Endothelial cell of umbilical vein (primary cell): ENCODE data around the gene DNAJB1. TPM values are rescaled to one million over a fixed set of nuclear protein-coding genes. Genes with fewer than 3 reads are reported as not detected.

Experiments
- Bru-seq: library from RNA; stranded (reverse); fragments of 400-500 nt; gene quantifications from one replicate; lab custom pipeline; 2021; lab: Mats Ljungman, UMichigan
- BruChase-seq, 2 experiments: library from RNA; stranded (reverse); fragments of 400-500 nt; gene quantifications; one replicate each; lab custom pipeline; 2021; lab: Mats Ljungman, UMichigan
- BruUV-seq: library from RNA; stranded (reverse); fragments of 400-500 nt; replicated peaks from 2 replicates; lab custom pipeline; 2021; lab: Mats Ljungman, UMichigan
- CTCF ChIA-PET: fragments of 300-600, 350-600 bp; sonication (Branson Sonifier 250); formaldehyde crosslinking; loops from one replicate; lab custom pipeline; 2021; ENCODE audit warnings: antibody characterized with exemption, inconsistent platforms; lab: Charles Lee
- POLR2A ChIA-PET: fragments of 300-600, 350-600 bp; sonication (Branson Sonifier 250); formaldehyde crosslinking; loops from one replicate; lab custom pipeline; 2021; ENCODE audit warnings: antibody characterized with exemption, inconsistent platforms; lab: Charles Lee
- DNase-seq: peaks from one replicate; pipeline ENCODE4 v3.0.0-alpha.2; 2011; ENCODE audit warnings: low read depth, low spot score
- FAIRE-seq: peaks from 2 replicates; lab custom pipeline; 2011; peaks lifted over from hg19 to GRCh38; lab: Jason Lieb, UNC
- H2AFZ ChIP-seq: 2 replicates; pipeline ENCODE4 v1.6.0; 2012; ENCODE audit warnings: low read depth, low read length, control low read depth, inconsistent platforms
- H3K27ac ChIP-seq: 2 replicates; pipeline ENCODE4 v1.5.1; 2011; ENCODE audit warnings: low read depth, mild to moderate bottlenecking, control low read depth, low read length, moderate library complexity; ENCODE audit not compliant: insufficient read depth
- H3K27me3 ChIP-seq, 2 experiments: 2 replicates each; pipeline versions ENCODE4 v1.6.0 to v1.6.1; 2011; ENCODE audit warnings: low read length in 2 of 2, mixed read lengths in 1 of 2; ENCODE audit not compliant: control insufficient read depth in 2 of 2, insufficient read depth in 2 of 2
- H3K36me3 ChIP-seq, 2 experiments: 2 replicates in 1 of 2; 3 replicates in 1 of 2; pipeline ENCODE4 v1.5.1; 2011; ENCODE audit warnings: low read length in 2 of 2, mild to moderate bottlenecking in 1 of 2, moderate library complexity in 1 of 2; ENCODE audit not compliant: control insufficient read depth in 2 of 2, insufficient read depth in 2 of 2; ENCODE audit errors: extremely low read depth in 1 of 2
- H3K4me1 ChIP-seq: 3 replicates; pipeline ENCODE4 v1.5.1; 2011; ENCODE audit warnings: mild to moderate bottlenecking, low read length; ENCODE audit not compliant: control insufficient read depth, insufficient read depth; ENCODE audit errors: extremely low read depth
- H3K4me2 ChIP-seq: 2 replicates; pipeline ENCODE4 v1.6.1; 2011; ENCODE audit warnings: low read length, control low read depth, mixed read lengths; ENCODE audit not compliant: insufficient read depth
- H3K4me3 ChIP-seq, 3 experiments: fragments of 200-600 bp in 1 of 3; sonication (generic), shearing (Covaris generic) in 1 of 3; replicated peaks in 1 of 3; 2 replicates each; pipeline ENCODE4 v1.5.1; 2011 to 2016; ENCODE audit warnings: control low read depth in 3 of 3, low read length in 3 of 3, mild to moderate bottlenecking in 2 of 3, inconsistent platforms in 1 of 3, low read depth in 1 of 3, moderate library complexity in 1 of 3; ENCODE audit not compliant: insufficient read depth in 1 of 3
- H3K79me2 ChIP-seq: 2 replicates; pipeline ENCODE4 v1.6.0; 2012; ENCODE audit warnings: low read length, inconsistent platforms; ENCODE audit not compliant: control insufficient read depth, insufficient read depth
- H3K9ac ChIP-seq: replicated peaks from 2 replicates; pipeline ENCODE3; 2011; ENCODE audit warnings: low read length, control low read depth; ENCODE audit not compliant: insufficient read depth; ENCODE audit errors: extremely low read depth
- H3K9me1 ChIP-seq: replicated peaks from 3 replicates; pipeline ENCODE4 v1.6.0; 2011; ENCODE audit warnings: mild to moderate bottlenecking, low read length; ENCODE audit not compliant: control insufficient read depth, insufficient read depth; ENCODE audit errors: extremely low read depth
- H3K9me3 ChIP-seq: replicated peaks from 2 replicates; pipeline ENCODE4 v1.5.1; 2012; ENCODE audit warnings: low read length, inconsistent platforms; ENCODE audit not compliant: control insufficient read depth, insufficient read depth
- H4K20me1 ChIP-seq: replicated peaks from 2 replicates; pipeline ENCODE3; 2011; ENCODE audit warnings: mild to moderate bottlenecking, low read length; ENCODE audit not compliant: control insufficient read depth, insufficient read depth; ENCODE audit errors: extremely low read depth
- GATA2 ChIP-seq: IDR thresholded peaks from 2 replicates; pipeline ENCODE4 v1.7.0; 2011; ENCODE audit warnings: low read depth, mild to moderate bottlenecking, moderate library complexity, mixed read lengths, low read length; ENCODE audit not compliant: insufficient read length, insufficient read depth
- JUN ChIP-seq: IDR thresholded peaks from 2 replicates; pipeline ENCODE4 v1.6.1; 2011; ENCODE audit warnings: borderline replicate concordance, low read depth; ENCODE audit not compliant: insufficient read length, insufficient read depth
- MYC ChIP-seq: IDR thresholded peaks from one replicate; pipeline ENCODE4 v1.6.1; 2011; ENCODE audit warnings: mild to moderate bottlenecking, low read depth, low read length
- POLR2A ChIP-seq: IDR thresholded peaks from 2 replicates; pipeline ENCODE4 v1.6.1; 2012; ENCODE audit warnings: low read depth, mild to moderate bottlenecking, control low read depth, low read length
- POLR2AphosphoS5 ChIP-seq: IDR thresholded peaks from 2 replicates; pipeline ENCODE4 v1.6.1; 2012; ENCODE audit warnings: low read depth, mild to moderate bottlenecking, control low read depth, low read length, moderate library complexity; ENCODE audit not compliant: insufficient read depth
- dilution Hi-C: fragments of 300-500 bp; cut with MboI; formaldehyde crosslinking; loops from one replicate; pipeline ENCODE4 v1.15.0; 2019; ENCODE audit warnings: low sequenced_read_pairs; ENCODE audit not compliant: extremely low pct_ligation_motif_present
- intact Hi-C: fragments of 100-400 bp; cut with micrococcal nuclease; formaldehyde crosslinking; loops from one replicate; pipeline ENCODE4 v1.10.0; 2022
- long read RNA-seq: library from polyadenylated mRNA; stranded (forward); transcript quantifications from one replicate; pipeline ENCODE4 v2.0.0, GENCODE V29; 2021
- polyA minus RNA-seq, 3 experiments: library from RNA; depleted of rRNA, polyadenylated mRNA; stranded (reverse); fragments of >200 nt; gene quantifications; 1 replicate in 1 of 3; 2 replicates in 2 of 3; pipeline ENCODE4 v1.2.3, GENCODE V29; 2011
- polyA plus RNA-seq, 4 experiments: library from polyadenylated mRNA; depleted of rRNA in 3 of 4; stranded (reverse) in 3 of 4; unstranded in 1 of 4; fragments of >200 nt; gene quantifications; 2 replicates each; pipeline versions ENCODE4 v1.2.1 to v1.2.3, GENCODE V29; 2011 to 2012; ENCODE audit warnings: missing spikeins in 1 of 4
- total RNA-seq: library from RNA; stranded (reverse); gene quantifications from 2 replicates; pipeline ENCODE4 v1.2.3, GENCODE V29; 2021

The DNAJB1 gene
- total RNA-seq: 55.8 and 58.6 TPM in 2 replicates
- polyA plus RNA-seq: 49.4 and 59.8 TPM in 2 replicates
- 53.9 and 57.8 TPM in 2 replicates for polyA plus RNA-seq (2011; cell fraction: cytosol; rRNA removed)
- polyA plus RNA-seq (2011; cell fraction: nucleus; rRNA removed): 29.2 and 33.8 TPM in 2 replicates
- 54.7 and 65.1 TPM in 2 replicates for polyA plus RNA-seq (2012)
- 44.9 and 48.7 TPM in 2 replicates for polyA minus RNA-seq
- 45.8 TPM for polyA minus RNA-seq (2011; cell fraction: cytosol; rRNA and poly(A)+ RNA removed)
- 14.2 and 15.0 TPM in 2 replicates for polyA minus RNA-seq (2011; cell fraction: nucleus; rRNA and poly(A)+ RNA removed)
- Bru-seq, nascent RNA: percentile 53 among the genes with signal in this experiment
- BruChase-seq, experiment 1, labeled RNA remaining after a 6-hour chase: percentile 52 among the genes with signal in this experiment
- BruChase-seq, experiment 2, labeled RNA remaining after a 2-hour chase: percentile 73 among the genes with signal in this experiment
- long read RNA-seq, transcript DNAJB1-201 (3 exons, 2,264 nt): major isoform, 100 of 118 reads
- long read RNA-seq, partial matches to known transcripts: 16 of 118 reads
- long read RNA-seq, other reads (novel, unspliced or antisense): 1 of 118 reads

GRCh38 chr19:14517840-14518505, at the start of gene DNAJB1:
Gene DNAJB1 (minus strand): TSS chr19:14518397. CDS start chr19:14518349, 48 bp downstream.
- H3K27me3 ChIP-seq: no peaks in the 10 kb centered on the region
- peak within 1 kb of the TSS; percentile 70 for H2AFZ ChIP-seq
- CTCF ChIA-PET: interaction anchor here (1.0 to 2.9 kb wide), 9 partner anchors 12 to 54 kb away, joined by 3 to 22 read pairs (median 7); partner anchors contain the start of genes NDUFB7 and PTGER1
- no peaks in the 10 kb centered on the region for H3K9me3 ChIP-seq
- no peaks in the 10 kb centered on the region for H3K9me1 ChIP-seq
- H3K4me3 ChIP-seq: peak within 1 kb of the TSS; percentile 59 to 93 (median 85)
- H3K79me2 ChIP-seq: peaks cover 33% of the 10 kb centered on the region
- H4K20me1 ChIP-seq: no peaks in the 10 kb centered on the region
- TF ChIP-seq MYC (no peak), POLR2AphosphoS5 (peak; percentile 98), JUN (no peak), GATA2 (no peak), POLR2A (peak; percentile 99)
- intact Hi-C loops: loop anchor here (1.0 kb wide), 3 partner anchors 11 to 22 kb away; partner anchors contain the start of genes GIPC1 and TECR
- DNase-seq: peak; percentile 78
- peak within 1 kb of the TSS; percentile 94 for H3K4me2 ChIP-seq
- FAIRE-seq: no peak
- dilution Hi-C loops: no loop called here
- H3K27ac ChIP-seq: peak within 1 kb of the TSS; percentile 91
- peaks cover 12 to 13% of the 10 kb centered on the region in 2 experiments for H3K36me3 ChIP-seq
- BruUV-seq: no TSS peak
- H3K9ac ChIP-seq: peak within 1 kb of the TSS; percentile 98
- peaks cover 47% of the 10 kb centered on the region for H3K4me1 ChIP-seq
- POLR2A ChIA-PET: interaction anchor here (0.5 to 2.8 kb wide), 13 partner anchors 8 to 1739 kb away, joined by 3 to 27 read pairs (median 5); partner anchors contain the start of gene GIPC1
